Kidney (tissue), 14 donors: ENCODE data around the gene PIGU. TPM values are rescaled to one million over a fixed set of nuclear protein-coding genes. Genes with fewer than 3 reads are reported as not detected.

Source experiments
- DNase-seq, 5 donors: peaks; one replicate each; pipeline ENCODE4 v3.0.0-alpha.2; 2013 to 2020
- FAIRE-seq: peaks from 2 replicates; lab custom pipeline; 2012; peaks lifted over from hg19 to GRCh38; lab: Jason Lieb, UNC
- H3K27ac ChIP-seq, 2 donors: one replicate each; pipeline ENCODE4 v1.7.0; 2013; ENCODE audit warnings: low read depth in 2 of 2, low read length in 2 of 2, inconsistent platforms in 1 of 2
- H3K27me3 ChIP-seq: one replicate; pipeline ENCODE4 v1.7.1; 2013; ENCODE audit warnings: low read length, inconsistent platforms; ENCODE audit not compliant: control insufficient read depth, insufficient read depth
- H3K36me3 ChIP-seq, 3 donors: one replicate each; pipeline versions ENCODE4 v1.7.0 to v1.7.1; 2013; ENCODE audit warnings: low read length in 3 of 3, control low read depth in 1 of 3, inconsistent platforms in 1 of 3; ENCODE audit not compliant: insufficient read depth in 3 of 3, control insufficient read depth in 2 of 3
- H3K4me1 ChIP-seq, 3 donors: one replicate each; pipeline versions ENCODE4 v1.7.0 to v1.7.1; 2013; ENCODE audit warnings: low read length in 3 of 3, inconsistent platforms in 1 of 3, low read depth in 1 of 3; ENCODE audit not compliant: control insufficient read depth in 2 of 3, insufficient read depth in 2 of 3
- H3K4me3 ChIP-seq, 3 donors: one replicate each; pipeline versions ENCODE4 v1.7.0 to v1.8.1; 2013; ENCODE audit warnings: low read length in 3 of 3, control low read depth in 1 of 3, inconsistent platforms in 1 of 3
- H3K9ac ChIP-seq, 3 donors: one replicate each; pipeline versions ENCODE4 v1.7.0 to v1.7.1; 2013; ENCODE audit warnings: low read length in 3 of 3, control low read depth in 1 of 3, inconsistent platforms in 1 of 3
- H3K9me3 ChIP-seq, 3 donors: one replicate each; pipeline versions ENCODE4 v1.7.0 to v1.7.1; 2013; ENCODE audit warnings: low read length in 3 of 3, control low read depth in 1 of 3, inconsistent platforms in 1 of 3; ENCODE audit not compliant: control insufficient read depth in 2 of 3, insufficient read depth in 1 of 3
- intact Hi-C: fragments of 100-400 bp; cut with DNase I; formaldehyde crosslinking; loops from one replicate; pipeline ENCODE4 v1.11.1; 2022
- polyA plus RNA-seq: library from polyadenylated mRNA; stranded (reverse); fragments of 350-450 nt; fragmentation: Illumina TruSeq; extraction: RNeasy Lipid Tissue Mini Kit (QIAGEN cat#74804); gene quantifications from one replicate; pipeline ENCODE4 v1.2.3, GENCODE V29; 2014; ENCODE audit warnings: low read depth, low replicate concordance; ENCODE audit not compliant: insufficient read depth
- total RNA-seq: library from RNA; stranded (reverse); fragmentation: NEBNext Ultra II Directional; extraction: Animal tissue kit (Norgen Biotek cat#: 25700); gene quantifications from one replicate; pipeline ENCODE4 v1.2.1, GENCODE V29; 2021
- TF ChIP-seq, protein P1 (sequence below): IDR thresholded peaks from 3 replicates; pipeline ENCODE4 v1.5.1; 2012; ENCODE audit warnings: mild to moderate bottlenecking, moderate library complexity, borderline replicate concordance; ENCODE audit not compliant: insufficient read depth; ENCODE audit errors: extremely low read depth
- donor health status: control.
- donor health status: control.
- donor health status: control.
- donor health status: control.
- donor health status: control.
- donor health status: DM: yes; HTN: yes; CAD: no.
- donor health status: Normal renal cell carcinoma (clear cell type).

PIGU gene
- total and polyA plus RNA-seq, 2 donors from 2014 or later = 15.9 to 42.0 TPM

DNA sequence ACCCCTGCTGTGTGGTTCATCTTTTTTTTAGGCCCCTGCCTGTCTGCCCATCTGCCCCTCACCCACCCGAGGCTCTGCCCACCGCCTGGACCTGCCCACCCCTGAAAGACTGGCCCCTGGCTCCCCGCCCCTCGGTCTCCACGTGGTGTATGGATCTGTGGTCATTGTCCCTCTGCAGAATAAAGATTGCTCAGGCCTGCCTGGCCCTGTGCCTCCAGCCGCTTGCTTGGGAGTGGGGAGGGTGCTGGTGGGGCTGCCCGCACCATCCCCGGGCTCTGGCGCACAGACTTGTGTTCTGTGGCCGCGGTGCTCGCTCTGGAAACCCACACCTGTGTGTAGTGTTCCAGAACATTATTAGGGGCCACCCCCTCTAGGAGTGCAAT lies 116.8 kb downstream of the PIGU start:
- no peak for DNase-seq

DNA sequence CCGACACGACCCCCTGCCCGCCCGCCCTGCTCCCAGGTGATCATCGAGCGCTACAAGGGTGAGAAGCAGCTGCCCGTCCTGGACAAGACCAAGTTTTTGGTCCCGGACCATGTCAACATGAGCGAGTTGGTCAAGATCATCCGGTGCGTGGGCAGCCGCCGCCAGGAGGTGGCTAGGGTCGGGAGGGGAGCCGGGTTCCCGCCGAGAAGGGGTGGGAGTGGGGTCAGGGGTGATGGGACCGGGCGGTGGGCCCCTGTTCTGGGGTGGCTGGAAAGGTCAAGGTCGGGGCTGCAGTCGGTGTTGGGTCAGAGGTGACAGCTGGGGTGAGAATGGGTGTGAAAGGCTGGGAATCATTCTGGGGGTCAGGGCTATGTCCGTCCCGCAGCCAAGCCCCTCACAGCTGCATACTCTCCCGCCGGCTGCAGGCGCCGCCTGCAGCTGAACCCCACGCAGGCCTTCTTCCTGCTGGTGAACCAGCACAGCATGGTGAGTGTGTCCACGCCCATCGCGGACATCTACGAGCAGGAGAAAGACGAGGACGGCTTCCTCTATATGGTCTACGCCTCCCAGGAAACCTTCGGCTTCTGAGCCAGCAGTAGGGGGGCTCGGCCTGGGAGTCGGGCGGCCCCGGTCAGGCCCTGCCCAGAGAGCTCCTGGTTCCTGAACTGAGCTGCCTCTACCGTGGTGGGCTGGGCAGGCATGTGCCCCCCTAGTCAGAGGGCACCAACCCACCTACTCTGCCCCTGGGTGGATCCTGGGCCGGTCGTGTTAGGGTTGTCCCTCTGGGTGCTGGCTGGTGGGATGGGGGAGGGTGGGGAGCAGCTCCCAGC lies 117.4 kb downstream of the PIGU start:
- no peaks in the 10 kb centered on the region for H3K27me3 ChIP-seq
- peak overlapping the region in 1 of 2 donors; percentile 86 for H3K27ac ChIP-seq
- H3K4me3 ChIP-seq = no peak overlapping the region
- TF ChIP-seq, protein P1, sequence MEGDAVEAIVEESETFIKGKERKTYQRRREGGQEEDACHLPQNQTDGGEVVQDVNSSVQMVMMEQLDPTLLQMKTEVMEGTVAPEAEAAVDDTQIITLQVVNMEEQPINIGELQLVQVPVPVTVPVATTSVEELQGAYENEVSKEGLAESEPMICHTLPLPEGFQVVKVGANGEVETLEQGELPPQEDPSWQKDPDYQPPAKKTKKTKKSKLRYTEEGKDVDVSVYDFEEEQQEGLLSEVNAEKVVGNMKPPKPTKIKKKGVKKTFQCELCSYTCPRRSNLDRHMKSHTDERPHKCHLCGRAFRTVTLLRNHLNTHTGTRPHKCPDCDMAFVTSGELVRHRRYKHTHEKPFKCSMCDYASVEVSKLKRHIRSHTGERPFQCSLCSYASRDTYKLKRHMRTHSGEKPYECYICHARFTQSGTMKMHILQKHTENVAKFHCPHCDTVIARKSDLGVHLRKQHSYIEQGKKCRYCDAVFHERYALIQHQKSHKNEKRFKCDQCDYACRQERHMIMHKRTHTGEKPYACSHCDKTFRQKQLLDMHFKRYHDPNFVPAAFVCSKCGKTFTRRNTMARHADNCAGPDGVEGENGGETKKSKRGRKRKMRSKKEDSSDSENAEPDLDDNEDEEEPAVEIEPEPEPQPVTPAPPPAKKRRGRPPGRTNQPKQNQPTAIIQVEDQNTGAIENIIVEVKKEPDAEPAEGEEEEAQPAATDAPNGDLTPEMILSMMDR = no peak
- DNase-seq (peak in 4 of 5 donors; percentile 21 to 84 (median 62)), FAIRE-seq (no peak)
- intact Hi-C loops = no loop called here
- H3K36me3 ChIP-seq = no peaks in the 10 kb centered on the region
- H3K9ac ChIP-seq = peak overlapping the region in 1 of 3 donors; percentile 3
- no peaks in the 10 kb centered on the region for H3K9me3 ChIP-seq
- H3K4me1 ChIP-seq = peaks cover 0 to 5% (median 0%) of the 10 kb centered on the region in 3 donors

More for the DNA sequence above, 116.8 kb downstream of the PIGU start:
- Histone ChIP-seq H3K36me3 (no peaks in the 10 kb centered on the region), H3K4me1 (peaks cover 0 to 5% (median 0%) of the 10 kb centered on the region in 3 donors), H3K4me3 (no peak overlapping the region), H3K9me3 (no peaks in the 10 kb centered on the region), H3K9ac (no peak overlapping the region), H3K27ac (no peak overlapping the region), H3K27me3 (no peaks in the 10 kb centered on the region)
- no peak for FAIRE-seq
- TF ChIP-seq, protein P1 = no peak
- intact Hi-C loops = no loop called here

DNA sequence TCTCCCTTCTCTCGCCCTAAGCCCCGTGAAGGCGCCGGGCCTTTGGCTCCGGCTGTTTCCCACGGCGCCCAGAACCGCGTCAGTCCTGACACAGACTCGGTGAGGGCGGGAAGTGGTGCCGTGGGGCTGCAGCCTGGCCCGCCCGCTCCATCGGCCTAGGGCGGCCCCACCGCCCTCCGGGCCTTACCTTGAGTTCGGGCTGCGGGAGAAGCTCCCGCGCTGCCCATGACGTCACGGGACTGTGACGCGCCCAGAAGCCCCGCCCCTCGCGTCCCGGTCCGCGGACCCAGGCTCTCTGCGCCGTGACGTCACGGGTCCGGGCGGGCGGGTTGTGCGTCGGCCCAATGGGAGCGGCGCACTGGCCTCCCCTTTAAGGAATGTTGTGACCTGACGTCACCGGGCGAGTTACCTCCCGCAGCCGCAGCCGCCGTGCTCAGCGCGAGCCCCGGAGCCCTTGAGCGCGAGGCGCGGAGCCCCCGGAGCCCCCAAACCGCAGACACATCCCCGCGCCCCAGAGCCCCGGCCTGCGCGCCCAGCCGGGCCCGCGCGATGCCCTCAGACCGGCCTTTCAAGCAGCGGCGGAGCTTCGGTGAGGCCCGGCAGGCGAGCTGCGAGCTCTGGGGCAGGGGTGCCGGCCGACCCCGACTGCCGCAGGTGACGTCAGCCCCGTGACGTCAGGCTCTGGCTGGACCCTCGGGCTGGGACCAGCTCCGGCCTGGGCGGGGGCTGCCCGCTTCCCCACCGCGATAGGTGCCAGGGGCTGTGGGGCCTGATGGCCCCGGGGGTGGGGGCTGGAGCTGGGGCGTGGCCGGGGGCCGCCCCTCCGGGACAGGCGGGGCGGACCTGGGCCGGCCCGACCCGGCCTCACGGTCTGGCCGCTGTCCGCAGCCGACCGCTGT lies 118.3 kb downstream of the PIGU start, which contains the start of gene MAP1LC3A:
Gene MAP1LC3A, plus strand, starts transcription at position 399 of the 899 bp plus-strand sequence. Its CDS starts 151 bp downstream, at position 550.
- TF ChIP-seq, protein P1 = no peak
- peak within 1 kb of the TSS; percentile 75 to 90 (median 86) for H3K4me3 ChIP-seq
- peak within 1 kb of the TSS; percentile 86 to 89 for H3K27ac ChIP-seq
- H3K9ac ChIP-seq = peak within 1 kb of the TSS; percentile 77 to 99 (median 97)
- H3K36me3 ChIP-seq = no peaks in the 10 kb centered on the region
- no peak for FAIRE-seq
- intact Hi-C loops = no loop called here
- DNase-seq = peak; percentile 90 to 98 (median 94)
- H3K27me3 ChIP-seq = no peaks in the 10 kb centered on the region
- no peaks in the 10 kb centered on the region for H3K9me3 ChIP-seq
- H3K4me1 ChIP-seq = peaks cover 0 to 5% (median 0%) of the 10 kb centered on the region in 3 donors
